Activated effector memory CD4-positive, alpha-beta T cell treated with anti-CD3 and anti-CD28 coated beads, Interleukin-2, amount 50 U/mL, for 16 hours (primary cell): ENCODE data around the gene B3GAT1.

Source experiments
- DNase-seq: peaks from one replicate; pipeline ENCODE4 v3.0.0-alpha.2; 2020

The B3GAT1 gene

DNA sequence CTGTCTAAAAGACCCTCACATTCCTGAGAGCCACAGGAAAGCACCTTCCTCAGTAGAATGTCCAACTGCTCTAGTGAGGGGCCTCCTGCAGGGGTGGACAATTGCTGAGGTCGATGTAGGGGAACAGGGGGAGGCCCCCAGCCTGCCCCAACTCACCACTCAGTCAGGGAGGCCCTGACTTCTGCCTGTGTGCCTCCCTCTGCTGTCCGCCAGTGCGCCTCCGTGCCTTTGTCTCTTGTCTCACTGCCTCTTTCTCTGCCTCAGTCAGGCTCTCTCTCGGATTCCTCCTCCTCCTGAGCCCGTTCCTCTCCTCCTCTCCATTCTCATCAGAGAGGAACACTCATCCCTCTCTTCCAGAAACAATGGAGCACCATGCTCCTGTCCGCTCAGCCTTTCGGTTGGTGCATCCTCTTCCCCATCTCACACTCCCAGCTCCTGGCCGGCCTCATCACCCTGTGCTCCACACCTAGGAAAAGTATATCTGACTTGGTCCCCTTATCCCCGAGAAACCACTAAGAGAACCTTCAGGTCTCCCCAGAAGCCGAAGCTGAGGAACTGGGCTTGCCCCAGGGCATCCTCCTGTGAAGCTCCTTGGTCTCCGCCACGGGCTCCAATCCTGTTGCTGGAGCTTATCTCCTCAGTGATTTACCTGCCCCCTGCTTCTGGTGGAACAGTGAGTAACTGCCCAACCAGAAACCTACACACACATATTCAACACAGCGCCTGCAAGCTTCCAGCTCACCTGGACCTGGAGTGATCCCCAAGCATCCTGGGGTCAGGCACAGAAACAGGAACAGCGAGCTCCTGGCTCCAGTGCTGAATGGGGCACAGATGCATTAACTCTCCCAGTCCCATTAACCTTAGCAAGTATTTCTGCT is 2.3 kb downstream of the B3GAT1 start:
- no peak for DNase-seq

DNA sequence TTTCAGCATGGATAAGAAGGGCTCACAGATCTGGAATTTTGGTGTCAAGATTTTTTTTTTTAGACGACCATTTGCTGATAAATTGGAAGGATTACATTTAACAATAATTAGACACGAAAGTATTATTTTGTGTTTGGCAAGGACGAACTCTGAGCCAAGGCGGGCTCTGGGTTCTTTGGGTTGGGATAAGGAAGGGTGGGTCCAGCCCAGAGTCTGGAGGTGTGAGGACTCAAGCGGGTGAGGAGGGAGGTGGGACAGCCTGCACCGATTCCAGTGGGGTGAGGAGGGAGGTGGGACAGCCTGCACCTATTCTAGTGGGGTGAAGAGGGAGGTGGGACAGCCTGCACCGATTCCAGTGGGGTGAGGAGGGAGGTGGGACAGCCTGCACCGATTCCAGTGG is 4.1 kb downstream of the B3GAT1 start:
- no peak for DNase-seq

DNA sequence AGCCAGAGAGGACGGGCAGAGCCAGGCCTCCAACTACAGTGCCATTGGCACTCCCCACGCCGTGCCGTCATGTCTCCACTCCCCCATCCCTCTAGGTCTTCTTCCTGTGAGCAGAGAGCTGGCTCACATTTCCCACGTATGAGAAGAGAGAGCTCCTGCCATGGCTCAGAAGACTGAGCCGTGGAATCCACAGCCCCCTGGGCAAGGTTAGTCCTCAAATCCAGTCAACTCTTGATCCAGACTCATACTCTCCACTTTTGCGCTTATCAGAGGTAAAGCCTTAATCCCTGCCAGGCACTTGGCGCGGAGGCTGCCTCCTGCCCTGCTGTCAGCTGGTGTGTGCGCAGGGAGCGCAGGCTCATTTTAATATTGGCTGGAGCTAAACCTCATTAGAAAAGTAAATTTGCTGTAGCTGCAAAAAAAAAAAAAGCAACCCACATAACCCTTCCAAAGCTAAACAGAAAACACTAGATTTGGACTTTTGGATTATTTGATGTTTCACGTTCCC is 4.7 kb downstream of the B3GAT1 start:
- no peak for DNase-seq

DNA sequence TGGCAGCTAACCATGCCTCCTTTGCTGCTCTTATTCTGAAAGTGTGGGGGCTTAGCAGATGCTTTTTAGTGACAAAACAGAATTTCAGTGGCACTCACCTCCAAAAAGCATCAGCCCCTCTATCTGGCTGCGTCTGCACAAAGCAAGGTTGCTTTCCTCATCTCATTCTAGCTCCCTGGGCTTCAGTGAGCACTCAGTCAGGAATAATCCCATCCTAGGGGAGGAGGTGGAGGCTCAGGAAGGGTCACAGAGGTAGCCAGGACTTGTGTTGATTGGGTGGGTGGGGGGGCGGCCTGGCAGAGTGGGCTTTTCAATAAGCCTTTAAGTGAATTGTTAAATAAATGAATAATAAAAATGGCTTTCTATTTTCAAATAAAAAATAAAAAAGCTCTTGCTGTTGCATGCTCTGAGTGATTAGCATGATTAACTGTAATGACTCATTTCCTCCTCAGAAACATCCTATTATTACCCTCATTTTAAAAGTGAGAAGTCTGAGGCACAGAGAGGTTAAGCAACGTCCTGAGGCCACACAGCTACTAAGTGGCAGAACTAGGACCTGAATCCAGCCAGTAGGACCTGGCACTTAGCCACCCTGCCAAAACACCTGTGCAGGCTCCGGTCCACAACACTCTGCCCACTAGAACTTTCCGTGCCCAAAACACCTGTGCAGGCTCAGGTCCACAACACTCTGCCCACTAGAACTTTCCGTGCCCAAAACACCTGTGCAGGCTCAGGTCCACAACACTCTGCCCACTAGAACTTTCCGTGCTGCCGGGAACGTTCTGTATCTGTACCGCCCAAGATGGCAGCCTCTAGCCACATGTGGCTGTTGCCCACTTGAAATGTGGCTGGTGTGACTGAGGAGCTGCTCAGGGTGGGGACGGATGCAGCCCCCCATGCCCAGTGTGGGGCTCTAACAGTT is 5.5 kb downstream of the B3GAT1 start:
- no peak for DNase-seq

DNA sequence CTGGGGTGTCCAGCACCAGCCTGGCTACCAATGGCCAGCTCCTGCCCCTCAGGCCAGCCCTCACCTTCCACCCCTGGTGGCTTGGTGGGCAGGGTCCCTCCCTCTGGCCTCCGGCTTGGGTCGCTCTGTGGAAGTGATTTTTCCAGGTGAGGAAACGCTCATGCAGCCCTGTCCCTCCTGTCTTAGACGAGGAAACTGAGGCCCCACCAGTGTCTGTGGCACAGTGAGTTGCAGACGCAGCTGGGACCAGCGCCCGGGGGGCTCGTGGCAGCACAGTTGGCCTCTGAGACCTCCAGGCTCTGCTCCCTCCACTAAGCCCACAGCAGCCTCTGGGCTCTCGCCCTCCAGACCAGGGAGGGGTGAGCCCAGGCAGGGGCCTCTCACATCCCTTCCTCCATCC is 6.2 kb downstream of the B3GAT1 start:
- no peak for DNase-seq

DNA sequence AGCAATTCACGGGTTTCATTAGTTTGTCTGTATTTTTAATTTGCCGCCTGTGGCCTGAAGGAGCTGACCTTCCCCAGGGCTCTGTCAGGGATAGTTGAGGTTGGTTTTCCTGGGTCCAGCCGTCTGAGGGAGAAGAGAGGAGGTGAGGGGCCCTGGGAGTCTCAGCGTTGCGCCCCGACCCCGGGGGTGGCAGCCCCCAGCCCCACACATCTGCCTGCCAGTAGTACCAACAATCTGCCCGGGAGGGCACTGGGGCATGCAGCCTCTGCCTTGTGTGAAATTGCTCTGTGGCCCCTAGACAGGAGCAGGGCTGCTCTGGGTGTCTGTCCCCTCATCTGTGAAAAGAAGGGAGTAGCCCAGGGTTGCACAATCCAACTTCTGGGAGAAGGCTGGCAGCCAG is 6.6 kb downstream of the B3GAT1 start:
- no peak for DNase-seq

DNA sequence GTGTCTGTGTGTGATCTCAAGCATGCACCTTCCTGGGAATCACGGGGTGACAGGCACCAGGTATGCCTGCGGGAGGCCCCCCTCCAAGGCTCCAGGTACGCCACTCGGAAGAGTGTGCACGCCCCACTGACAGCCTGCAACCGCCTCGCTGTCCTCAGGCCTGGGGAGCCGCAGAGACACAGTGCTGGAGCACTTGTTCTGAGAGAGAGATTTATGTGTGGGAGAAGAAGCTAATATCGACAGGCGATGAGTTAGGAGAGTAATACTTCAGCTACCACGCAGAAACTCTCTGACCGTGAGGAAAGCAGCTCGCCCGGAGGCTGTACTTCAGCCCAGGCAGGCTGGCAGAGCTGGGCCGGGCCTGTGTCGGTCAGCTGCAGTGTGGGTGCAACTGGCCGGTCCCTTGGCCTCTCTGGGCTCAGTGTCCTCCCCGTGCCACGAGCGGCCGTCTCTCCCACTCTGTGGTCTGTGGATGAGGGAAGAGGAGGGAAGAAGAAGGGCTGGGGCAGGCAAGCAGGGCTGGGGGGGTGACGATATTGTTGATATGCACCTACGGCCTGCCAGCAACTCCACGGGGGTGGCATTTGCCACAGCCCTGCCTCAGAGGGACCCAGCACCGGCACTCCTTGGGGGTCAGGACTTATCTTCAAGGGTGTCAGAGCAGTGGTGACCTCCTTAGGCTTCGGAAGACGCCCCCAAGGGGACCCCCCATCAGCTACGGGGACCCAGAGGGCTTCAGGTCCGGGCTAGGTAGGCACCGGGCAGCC is 7.3 kb downstream of the B3GAT1 start:
- DNase-seq = no peak

DNA sequence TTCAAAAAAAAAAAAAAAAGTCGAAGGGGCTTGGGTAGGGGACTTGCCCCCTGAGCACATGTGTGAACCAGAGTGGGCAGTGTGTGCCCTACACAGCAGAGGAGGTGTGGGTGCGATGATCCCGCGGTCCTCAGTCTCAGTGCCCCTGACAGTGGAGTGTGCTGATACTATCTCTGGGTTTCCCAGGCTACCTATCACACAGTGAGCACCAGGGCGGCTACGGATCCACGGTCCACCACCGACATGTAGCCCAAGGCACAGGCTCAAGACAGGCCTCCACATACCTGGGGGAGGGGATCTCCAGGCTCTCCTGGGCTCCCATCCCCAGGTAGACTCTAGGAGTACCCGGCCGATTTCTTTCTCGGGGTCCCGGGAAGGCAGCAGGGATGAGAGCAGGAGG is 9.1 kb downstream of the B3GAT1 start:
- no peak for DNase-seq

DNA sequence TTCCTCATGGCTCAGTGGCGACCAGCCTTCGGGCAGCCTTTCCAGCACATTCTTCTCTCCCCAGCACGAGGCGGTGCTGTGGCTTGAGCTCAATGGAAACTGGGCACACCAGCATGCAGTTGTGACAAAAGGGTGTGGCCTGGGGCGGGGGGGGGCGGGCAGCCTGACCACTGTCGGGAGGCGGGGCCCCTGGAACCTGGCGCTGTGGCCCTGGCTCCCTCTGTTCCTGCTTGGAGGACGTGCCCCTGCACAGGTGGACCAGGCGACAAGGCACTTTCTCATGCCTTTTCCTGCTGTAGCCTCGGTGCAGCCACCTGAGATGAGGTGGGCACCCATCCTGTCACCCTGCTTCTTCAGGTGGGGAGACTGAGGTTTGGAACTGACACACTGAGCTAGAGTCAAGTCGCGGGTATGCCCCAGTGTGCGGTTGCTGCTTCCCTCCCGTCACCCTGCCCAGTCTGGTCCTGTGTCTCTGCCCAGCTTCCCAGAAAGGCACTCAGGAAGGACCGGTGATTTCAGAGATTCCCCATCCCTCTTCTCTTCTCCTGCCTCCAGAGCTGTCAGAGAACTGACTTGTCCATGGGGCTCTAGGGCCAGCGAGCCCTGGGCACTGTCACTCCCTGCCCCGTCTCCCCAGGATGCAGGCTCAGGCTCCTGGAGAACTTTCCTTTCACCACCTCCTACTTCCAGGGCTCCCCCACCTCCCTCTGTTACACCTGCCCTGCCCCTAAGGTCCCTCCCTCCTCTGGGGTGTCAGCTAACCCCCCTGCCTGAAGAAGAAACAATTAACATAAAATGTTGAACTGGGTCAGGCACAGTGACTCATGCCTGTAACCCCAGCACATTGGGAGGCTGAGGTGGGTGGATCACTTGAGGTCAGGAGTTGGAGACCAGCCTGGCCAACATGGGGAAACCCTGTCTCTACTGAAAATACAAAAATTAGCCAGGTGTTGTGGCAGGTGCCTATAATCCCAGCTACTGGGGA is 9.9 kb downstream of the B3GAT1 start:
- no peak for DNase-seq

DNA sequence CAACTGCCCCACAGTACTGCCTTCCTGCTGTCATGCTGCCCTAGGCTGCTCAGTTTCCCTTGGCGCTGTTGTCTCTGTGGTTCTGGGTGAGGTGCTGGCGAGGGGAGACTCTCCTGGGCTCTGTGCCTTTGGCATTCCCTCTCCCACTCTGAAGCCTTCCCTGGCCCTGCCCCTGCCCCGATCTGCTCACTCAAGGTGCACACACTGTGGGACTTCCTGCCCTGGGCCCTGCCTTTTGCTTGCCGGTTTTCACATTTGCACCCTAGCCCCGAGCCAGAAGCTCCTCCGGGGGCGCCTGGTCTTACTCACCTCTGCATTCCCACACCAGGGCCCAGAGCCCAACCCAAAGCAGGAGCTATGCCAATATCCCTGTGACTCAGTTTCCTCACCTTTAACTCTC is 12.0 kb downstream of the B3GAT1 start:
- no peak for DNase-seq

DNA sequence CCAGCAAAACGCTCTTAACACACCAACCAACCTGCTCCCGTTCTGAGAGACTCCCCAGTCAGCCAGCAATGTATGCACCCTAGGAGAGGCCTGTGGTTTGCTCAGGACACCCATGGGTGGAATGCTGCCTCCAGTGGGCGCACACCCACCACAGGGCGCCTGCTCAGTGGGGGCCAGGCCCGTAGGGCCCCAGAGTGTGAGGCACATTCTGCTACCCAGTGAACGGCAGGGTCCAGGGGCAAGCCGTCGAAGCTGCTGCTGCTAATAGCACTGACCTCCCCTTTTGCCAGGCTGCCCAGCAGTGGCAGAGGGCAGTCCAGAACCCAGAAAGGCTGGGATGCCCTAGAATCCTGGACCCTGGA is 12.8 kb downstream of the B3GAT1 start:
- DNase-seq = no peak

DNA sequence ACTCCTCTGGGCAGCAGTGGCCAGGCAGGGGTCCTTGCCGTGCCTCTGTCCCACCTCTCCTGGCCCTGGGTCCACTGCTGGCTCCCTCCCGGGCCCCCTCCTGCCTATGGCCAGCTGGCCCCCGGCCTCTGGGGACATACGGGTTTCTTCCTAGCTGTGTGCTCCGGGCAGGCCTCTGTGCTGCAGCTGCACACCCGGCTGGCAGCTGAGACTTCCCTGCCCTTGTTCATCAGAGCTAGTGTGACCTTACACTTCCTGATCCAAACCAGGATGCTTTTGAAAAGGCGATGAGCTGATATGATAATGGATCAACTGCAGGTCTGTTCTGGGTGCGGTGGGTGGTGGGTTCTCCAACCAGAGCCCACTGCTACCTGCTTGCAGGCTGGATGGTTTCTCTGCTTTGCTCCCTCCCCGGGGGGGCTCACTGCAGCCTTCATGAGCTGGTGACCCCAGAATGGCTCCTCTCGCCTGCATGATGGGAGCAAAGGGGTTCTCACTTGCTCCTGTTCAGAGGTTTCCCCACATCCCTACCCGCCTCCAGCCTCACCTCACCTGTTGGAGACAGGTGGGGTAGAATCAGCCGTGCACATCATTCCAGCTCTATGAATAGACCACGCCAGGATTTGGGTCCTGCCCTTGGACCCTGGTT is 13.3 kb downstream of the B3GAT1 start:
- DNase-seq = no peak

DNA sequence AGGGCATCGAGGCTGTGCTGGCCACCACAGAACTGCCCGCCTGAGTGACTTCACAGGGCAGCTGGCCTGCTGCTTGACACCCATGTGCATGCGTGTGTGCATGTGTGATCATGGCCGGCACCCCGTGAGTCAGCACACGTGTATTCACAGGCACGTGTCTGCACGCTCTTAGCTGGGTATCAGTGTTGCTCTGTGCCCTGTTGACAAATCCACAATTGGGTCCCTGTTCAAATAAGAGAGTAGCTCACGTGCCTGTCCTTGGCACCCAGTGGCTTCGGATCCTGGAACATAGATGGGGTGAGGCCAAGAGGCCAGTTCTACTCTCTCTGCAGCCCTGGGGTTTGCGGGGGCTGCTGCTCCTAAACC is 14.0 kb downstream of the B3GAT1 start:
- no peak for DNase-seq

DNA sequence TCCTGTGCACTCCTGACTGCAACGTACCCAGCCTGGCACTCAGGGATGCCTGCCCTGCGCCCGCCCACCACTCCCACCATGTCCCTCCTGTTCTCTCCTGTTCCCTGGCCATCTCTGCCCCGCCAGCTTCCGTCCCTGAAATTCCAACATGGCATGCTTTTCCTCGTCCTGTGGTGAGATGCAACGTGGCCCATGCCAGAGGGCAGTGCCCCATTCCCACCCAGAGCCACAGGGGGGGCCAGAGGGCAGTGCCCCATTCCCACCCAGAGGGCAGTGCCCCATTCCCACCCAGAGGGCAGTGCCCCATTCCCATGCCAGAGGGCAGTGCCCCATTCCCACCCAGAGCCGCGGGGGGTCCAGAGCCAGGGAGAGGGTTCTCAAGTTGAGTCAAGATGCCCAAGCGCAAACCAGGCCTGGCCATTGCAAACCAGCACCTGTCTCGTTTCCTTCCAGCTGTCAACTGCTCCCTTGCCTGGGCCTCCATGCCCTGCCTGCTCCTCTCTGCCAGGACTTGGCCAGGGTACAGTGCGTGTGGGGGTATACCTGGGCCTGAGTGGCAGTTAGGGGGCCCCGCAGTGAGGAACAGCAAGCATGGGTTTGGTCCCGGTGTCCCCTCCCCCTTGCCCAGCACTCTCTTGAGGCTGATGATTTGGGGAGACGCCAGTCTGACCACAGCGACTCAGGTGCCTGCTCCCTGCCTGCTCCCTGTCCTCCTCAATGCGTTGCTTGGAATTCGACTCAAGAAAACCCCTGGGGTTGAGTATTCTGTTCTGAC is 14.6 kb downstream of the B3GAT1 start:
- no peak for DNase-seq

DNA sequence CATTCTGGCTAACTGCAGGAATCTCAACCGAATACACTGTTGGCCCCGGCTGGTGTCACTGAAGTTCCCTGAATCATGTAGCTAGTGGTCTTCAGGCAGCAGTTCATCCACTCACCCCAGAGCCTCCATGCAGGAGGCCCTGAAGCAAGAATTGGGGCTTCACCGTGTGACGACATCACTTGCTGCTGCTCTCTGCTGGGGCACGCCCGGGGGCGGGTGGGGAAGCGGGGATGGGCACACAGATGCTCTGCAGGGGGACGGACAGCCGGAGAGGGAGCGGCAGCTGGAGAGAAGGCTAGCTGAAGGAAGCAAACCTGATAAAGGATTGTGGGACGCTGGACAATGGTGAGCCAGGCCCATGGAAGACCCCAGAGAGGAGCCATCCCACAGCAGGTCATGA is 17.0 kb downstream of the B3GAT1 start:
- DNase-seq = no peak

DNA sequence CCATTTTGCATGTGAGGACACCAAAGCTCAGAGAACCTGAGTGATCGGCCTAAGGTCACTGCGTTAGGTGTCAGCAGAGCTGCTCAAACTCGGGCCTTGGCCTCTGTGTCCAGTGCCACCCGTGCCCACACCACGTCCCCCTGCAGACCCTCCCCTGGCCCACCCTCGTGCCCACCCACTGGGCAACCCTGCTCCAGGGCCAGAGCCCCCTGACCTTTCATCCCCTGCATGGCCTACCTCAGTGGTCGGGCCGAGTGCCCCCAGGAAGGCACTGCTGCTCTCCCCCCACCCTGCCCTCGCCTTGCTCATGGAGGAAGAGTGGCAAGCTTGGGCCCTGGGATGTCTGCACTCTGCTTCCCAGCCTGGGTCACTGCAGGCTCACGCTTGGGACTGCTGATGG is 17.7 kb downstream of the B3GAT1 start:
- DNase-seq = no peak

DNA sequence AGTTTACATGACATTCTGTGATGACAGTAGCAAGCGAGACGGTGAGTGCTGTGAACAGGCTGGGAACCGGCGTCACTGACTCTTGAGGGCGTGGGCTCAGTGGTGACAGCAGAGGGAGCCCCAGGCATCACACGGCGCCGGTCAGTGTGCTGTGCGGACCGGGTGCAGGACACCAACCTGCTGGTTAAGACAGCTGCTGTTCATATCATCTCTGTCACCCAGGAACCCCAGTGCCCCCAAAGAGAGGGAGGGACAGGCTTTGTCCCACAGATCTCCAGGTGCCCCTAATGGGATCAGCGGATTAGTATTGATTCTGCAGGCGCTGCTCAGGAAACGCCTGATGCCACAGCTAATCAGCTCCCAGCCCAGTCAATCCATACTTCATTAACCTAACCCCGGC is 18.4 kb downstream of the B3GAT1 start:
- DNase-seq = no peak

DNA sequence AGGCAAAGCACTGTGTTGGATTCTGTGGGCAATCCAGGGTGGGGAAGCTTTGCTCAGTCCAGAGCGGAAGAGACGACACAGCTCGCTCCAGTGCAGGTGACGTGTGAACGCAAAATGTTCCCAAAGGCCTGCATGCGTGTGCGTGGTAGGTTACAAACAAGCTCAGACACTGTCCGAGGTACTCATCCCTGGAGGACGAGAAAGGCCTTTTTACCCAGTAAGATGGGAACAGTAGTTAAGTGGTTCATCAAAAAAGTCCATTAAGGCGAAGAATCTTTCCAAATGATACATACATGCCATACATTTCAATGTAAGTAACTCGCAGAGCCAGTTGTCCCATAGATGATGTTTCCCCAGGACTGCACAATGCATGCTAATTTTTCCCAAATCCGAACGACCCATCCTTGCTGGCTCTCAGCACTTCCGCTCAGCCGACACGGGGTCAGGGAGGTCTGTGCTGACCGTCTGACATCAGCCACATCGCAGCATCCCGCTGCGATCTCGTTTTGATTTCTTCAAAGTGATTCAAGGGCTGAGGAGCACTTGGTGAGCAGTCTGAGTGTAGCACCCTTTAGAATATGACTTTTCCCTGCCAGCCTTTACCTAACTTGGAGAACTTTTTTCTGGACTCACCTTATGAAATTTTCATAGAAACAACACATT is 19.0 kb downstream of the B3GAT1 start:
- DNase-seq = no peak

DNA sequence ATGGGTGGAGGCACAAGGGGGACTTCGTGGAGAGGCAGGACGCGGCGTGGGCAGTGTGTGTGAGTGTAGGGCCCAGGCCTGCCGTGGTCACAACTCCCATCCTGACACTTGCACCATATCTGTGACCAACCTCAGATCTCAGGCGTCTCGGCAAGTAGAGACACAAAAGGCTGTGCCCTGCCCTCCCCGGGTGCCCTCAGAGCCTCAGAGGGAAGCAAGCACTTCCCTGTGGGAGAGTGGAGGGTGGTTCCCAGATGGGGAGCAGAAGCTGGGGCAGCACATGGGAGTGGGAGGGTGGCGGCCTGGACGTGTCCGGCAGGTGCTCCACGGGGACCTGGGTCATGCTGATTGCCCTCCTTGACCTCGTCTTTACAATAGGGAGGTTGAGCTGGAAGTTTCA is 20.4 kb downstream of the B3GAT1 start:
- DNase-seq = no peak
